C4-2B (cell line): ENCODE data around the gene PERCC1.

Experiments
- H3K27ac ChIP-seq: fragments of 450-650 bp; 2 replicates; pipeline ENCODE4 v1.5.1; 2017
- ZFX ChIP-seq: fragments of 450-650 bp; IDR thresholded peaks from 2 replicates; pipeline ENCODE4 v1.6.1; 2017
- TF ChIP-seq, protein P1 (sequence below): fragments of 450-650 bp; conservative IDR thresholded peaks from 2 replicates; pipeline ENCODE4 v1.5.1; 2017; ENCODE audit warnings: mild to moderate bottlenecking

The PERCC1 gene

DNA sequence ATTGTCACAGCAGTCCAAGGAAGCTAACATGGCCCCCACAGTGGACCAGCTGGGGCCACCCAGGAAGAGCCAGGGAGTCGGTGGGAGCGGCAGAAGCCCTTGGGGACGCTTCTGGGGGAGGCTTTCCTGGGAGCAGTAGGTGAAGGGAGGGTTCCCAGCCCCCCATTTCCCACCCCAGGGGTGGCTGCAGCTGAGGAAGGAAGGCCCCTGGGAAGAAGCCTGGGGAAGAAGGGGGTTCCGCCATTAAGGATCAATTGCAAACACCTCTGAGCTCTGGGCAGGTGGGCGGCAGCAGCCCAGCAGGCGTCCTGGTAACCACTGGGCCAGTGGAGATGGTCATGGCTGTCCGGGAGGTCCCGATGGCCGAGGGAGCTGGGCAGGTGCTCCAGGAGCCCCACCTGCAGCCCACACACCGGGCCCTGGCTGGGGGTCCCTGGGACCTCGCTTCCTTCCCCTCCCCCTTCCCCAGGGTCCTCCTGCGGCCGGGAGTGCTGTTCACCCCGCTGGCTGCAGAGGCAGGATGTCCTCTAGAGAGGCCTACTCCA lies 592 bp upstream of the PERCC1 start:
- peak overlapping the region; percentile 76 for H3K27ac ChIP-seq
- TF ChIP-seq, protein P1, sequence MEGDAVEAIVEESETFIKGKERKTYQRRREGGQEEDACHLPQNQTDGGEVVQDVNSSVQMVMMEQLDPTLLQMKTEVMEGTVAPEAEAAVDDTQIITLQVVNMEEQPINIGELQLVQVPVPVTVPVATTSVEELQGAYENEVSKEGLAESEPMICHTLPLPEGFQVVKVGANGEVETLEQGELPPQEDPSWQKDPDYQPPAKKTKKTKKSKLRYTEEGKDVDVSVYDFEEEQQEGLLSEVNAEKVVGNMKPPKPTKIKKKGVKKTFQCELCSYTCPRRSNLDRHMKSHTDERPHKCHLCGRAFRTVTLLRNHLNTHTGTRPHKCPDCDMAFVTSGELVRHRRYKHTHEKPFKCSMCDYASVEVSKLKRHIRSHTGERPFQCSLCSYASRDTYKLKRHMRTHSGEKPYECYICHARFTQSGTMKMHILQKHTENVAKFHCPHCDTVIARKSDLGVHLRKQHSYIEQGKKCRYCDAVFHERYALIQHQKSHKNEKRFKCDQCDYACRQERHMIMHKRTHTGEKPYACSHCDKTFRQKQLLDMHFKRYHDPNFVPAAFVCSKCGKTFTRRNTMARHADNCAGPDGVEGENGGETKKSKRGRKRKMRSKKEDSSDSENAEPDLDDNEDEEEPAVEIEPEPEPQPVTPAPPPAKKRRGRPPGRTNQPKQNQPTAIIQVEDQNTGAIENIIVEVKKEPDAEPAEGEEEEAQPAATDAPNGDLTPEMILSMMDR, result no peak
- no peak for TF ChIP-seq ZFX

DNA sequence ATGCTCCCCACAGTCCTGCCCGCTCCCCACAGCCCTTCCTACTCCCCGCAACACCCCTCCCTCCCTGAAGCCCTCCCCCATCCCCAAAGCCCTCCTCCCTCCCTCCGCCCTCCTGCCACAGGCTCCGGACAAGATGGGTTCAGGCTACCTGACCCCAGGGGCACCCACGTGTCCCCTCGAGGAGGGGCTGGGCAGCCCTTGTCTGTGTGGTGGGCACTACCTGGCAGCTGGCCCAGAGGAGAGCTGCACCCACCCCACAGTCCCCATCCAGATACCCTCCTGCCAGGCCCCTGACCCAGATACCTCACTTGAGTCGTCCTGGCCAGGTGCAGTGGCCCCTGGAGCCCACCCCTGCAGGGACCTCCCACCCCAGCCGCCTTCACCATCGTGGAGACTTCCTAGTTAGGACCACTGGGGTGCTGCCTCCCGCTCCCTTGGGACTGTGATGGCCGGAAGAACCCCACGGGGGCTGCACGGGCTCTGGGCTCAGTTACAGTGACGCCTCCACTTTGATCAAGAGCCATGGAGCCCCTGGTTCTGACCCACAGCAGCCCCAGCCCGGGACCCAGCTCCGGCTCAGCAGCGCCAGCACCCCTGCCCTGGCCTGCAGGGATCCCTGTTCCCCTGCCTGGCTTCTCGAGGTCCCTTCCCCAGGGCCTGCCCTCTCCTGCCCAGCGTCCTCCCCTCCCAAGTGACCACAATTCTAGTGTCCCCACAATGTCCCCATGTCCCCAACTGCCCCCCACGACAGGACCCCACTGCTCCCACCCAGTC lies 806 bp downstream of the PERCC1 start:
- TF ChIP-seq, protein P1, result no peak
- TF ChIP-seq ZFX, result no peak
- H3K27ac ChIP-seq, result peak overlapping the region; percentile 76; the same call in 1 of the 2 replicates

DNA sequence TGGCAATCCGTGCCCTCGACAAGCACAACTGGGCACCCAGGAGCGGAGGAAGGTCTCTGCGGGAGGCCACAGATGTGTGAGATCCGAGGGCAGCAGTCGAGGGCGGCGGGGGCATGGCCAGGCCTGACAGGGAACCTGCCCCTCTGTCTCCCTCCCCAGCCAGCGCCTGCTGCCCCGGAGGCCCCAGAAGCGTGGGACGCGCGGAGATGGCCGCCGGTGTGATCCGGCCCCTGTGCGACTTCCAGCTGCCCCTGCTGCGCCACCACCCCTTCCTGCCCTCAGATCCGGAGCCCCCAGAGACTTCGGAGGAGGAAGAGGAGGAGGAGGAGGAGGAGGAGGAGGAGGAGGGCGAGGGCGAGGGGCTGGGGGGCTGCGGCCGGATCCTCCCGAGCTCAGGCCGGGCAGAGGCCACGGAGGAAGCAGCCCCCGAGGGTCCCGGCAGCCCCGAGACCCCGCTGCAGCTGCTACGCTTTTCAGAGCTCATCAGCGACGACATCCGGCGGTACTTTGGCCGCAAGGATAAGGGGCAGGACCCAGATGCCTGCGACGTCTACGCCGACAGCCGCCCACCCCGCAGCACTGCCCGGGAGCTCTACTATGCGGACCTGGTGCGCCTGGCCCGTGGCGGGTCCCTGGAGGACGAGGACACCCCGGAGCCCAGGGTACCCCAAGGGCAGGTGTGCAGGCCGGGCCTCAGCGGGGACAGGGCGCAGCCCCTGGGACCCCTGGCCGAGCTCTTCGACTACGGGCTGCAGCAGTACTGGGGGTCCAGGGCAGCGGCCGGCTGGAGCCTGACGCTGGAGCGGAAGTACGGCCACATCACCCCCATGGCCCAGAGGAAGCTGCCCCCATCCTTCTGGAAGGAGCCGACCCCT lies 1.7 kb downstream of the PERCC1 start:
- peak overlapping the region; percentile 76; the same call in 1 of the 2 replicates for H3K27ac ChIP-seq
- TF ChIP-seq, protein P1, result no peak

DNA sequence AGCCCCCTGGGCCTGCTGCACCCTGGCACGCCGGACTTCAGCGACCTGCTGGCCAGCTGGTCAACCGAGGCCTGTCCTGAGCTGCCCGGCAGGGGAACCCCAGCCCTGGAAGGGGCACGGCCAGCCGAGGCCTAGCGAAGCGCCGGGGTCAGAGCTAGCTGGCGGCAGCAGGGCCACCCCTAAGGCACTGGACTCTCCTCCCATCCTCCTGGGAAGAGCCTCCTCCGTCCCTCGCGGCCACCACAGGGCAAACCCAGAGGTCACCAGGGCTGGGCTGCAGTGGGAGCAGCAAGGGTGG lies 2.3 kb downstream of the PERCC1 start:
- TF ChIP-seq, protein P1, result no peak
- TF ChIP-seq ZFX, result no peak
- H3K27ac ChIP-seq, result no peak overlapping the region

DNA sequence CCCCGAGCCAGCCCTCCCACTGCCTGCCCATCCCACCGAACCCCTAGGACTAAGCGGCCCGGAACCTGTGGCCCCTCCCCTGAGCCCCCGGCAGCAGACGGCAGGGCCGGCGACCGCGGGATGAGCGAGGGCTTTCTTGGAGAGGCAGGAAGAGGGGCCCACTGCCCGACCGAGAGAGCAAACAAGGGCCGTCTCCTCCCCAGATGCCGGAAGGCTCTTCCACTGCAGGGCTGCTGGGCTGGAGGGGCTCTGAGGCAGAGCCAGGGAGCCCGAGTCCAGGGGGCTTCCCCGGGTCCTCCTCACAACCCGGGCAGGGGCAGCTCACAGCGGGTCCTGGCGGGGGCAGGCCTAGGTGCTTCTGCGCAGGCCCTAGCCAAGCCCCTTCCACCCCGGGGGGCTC lies 2.9 kb downstream of the PERCC1 start:
- TF ChIP-seq, protein P1, result no peak
- TF ChIP-seq ZFX, result no peak
- H3K27ac ChIP-seq, result no peak overlapping the region

DNA sequence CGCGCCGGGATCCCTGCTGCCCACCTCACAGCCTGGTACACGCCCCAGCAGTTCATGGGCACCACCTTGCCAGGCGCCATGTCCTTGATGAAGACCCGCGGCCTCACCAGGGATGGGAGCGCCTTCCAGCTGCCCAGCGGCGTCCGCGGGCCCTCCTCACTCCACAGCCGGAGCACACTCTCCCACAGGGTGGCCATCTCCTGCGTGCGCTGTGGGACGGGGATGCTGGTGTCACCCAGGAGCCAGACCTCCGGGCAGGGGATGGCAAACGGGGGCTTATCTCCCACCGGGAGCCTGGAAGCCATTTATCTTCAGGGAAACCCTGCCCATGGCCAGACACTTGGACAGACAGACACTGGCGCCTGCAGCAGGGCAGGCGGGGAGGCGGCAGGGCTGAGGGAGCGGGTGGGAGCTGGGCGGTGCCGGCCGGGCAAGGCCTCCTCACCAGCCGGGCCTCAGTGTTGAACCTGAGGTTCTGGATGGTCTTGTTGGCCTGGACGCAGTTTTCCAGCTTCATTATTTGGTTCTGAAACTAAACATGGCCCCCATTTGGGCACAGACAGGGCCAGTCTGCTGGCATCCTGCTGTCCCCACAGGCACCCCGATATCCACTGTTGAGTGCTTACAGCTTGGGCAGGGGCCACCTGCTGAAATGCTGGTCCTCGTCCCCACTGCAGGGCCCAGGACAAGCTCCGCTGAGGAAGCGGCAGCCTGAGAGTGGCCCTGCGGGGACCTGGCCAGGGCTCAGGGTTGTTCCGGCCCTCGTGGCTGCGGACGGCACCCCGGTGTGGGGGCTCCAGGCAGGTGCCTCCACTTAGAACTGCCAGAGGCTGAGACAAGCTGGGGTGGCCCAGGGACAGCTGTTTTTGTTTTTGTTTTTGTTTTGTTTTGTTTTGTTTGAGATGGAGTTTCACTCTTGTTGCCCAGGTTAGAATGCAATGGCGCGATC lies 4.0 kb downstream of the PERCC1 start:
- no peak overlapping the region for H3K27ac ChIP-seq
- TF ChIP-seq, protein P1, result no peak
- no peak for TF ChIP-seq ZFX
